ENCODE data around the gene ATP6V0A1.

Gene ATP6V0A1

GRCh38 chr17:42429726-42430447, 28.8 kb upstream of the ATP6V0A1 start:
- intact Hi-C loops (cut with DNase I; ENCODE audit: low total_unique reads) = loop anchor here (5.0 kb wide), 1 partner anchor 82 kb away; no protein-coding TSS in a partner anchor
- DNase-seq = no peak
- H3K27ac ChIP-seq = no peak overlapping the region
- no peaks in the 10 kb centered on the region for H3K9me3 ChIP-seq
- H3K4me3 ChIP-seq = no peak overlapping the region
- H3K27me3 ChIP-seq = no peaks in the 10 kb centered on the region
- no peaks in the 10 kb centered on the region for H3K36me3 ChIP-seq
- TF ChIP-seq CTCF (IDR thresholded peaks at IDR 0.05) = no peak
- peaks cover 0 to 20% (median 8%) of the 10 kb centered on the region in 4 donors for H3K4me1 ChIP-seq

DNA sequence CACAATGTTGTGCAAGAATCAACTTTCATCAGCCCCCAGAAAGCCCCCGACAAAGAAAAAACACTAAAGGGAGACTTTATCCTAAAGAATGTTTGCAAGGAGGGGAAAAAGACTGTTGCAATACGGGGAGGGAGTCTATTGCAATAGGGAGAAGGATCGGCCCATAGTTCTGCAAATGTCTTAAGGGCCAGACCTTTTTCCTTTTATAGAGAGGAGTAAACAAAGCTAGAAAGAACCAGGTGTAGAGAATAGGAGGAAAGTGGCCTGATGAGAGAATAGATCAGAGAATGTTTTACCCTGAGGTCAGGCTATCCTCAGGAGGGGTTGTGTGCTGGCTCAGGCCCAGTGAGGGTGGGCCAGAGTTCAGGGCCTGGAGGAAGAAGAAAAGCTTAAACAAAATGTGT, 26.9 kb upstream of the ATP6V0A1 start:
- Histone ChIP-seq H3K27ac (no peak overlapping the region), H3K27me3 (no peaks in the 10 kb centered on the region), H3K9me3 (no peaks in the 10 kb centered on the region), H3K4me1 (peaks cover 0 to 23% (median 8%) of the 10 kb centered on the region in 4 donors), H3K36me3 (no peaks in the 10 kb centered on the region), H3K4me3 (no peak overlapping the region)
- intact Hi-C loops (cut with DNase I; ENCODE audit: low total_unique reads) = no loop called here
- no peak for TF ChIP-seq CTCF (IDR thresholded peaks at IDR 0.05)
- no peak for DNase-seq

DNA sequence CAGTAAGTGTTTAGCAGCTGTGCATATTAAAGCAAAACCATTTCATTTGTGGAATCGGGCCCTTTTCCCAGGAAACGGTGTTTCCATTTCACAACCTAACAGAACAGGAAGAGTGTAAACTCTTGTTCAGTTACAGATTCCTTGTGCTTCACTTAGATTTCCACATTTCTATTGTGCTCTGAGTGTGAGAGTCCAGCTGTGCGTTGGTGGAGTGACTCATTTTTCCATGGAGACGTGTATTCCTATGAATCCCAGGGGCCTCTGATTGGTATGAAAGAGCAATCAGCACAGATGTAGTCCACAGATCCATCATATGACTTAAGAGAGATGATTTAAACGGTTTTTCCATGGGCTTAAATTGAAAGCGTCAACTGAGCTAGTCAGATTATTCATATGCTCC, 22.3 kb upstream of the ATP6V0A1 start:
- peak overlapping the region; percentile 68 to 70 for H3K27ac ChIP-seq
- H3K4me3 ChIP-seq = no peak overlapping the region
- no peaks in the 10 kb centered on the region for H3K36me3 ChIP-seq
- intact Hi-C loops (cut with DNase I; ENCODE audit: low total_unique reads) = no loop called here
- no peaks in the 10 kb centered on the region for H3K27me3 ChIP-seq
- peaks cover 0 to 14% (median 2%) of the 10 kb centered on the region in 4 donors for H3K4me1 ChIP-seq
- DNase-seq = peak; percentile 74 to 75
- H3K9me3 ChIP-seq = no peaks in the 10 kb centered on the region
- no peak for TF ChIP-seq CTCF (IDR thresholded peaks at IDR 0.05)

GRCh38 chr17:42438600-42439567, 19.8 kb upstream of the ATP6V0A1 start:
- Histone ChIP-seq H3K27ac (no peak overlapping the region), H3K36me3 (no peaks in the 10 kb centered on the region), H3K9me3 (no peaks in the 10 kb centered on the region), H3K4me3 (no peak overlapping the region), H3K4me1 (peaks cover 0 to 14% (median 2%) of the 10 kb centered on the region in 4 donors), H3K27me3 (no peaks in the 10 kb centered on the region)
- intact Hi-C loops (cut with DNase I; ENCODE audit: low total_unique reads) = no loop called here
- peak in 1 of 2 experiments; percentile 19 for TF ChIP-seq CTCF (IDR thresholded peaks at IDR 0.05)
- DNase-seq = no peak

DNA sequence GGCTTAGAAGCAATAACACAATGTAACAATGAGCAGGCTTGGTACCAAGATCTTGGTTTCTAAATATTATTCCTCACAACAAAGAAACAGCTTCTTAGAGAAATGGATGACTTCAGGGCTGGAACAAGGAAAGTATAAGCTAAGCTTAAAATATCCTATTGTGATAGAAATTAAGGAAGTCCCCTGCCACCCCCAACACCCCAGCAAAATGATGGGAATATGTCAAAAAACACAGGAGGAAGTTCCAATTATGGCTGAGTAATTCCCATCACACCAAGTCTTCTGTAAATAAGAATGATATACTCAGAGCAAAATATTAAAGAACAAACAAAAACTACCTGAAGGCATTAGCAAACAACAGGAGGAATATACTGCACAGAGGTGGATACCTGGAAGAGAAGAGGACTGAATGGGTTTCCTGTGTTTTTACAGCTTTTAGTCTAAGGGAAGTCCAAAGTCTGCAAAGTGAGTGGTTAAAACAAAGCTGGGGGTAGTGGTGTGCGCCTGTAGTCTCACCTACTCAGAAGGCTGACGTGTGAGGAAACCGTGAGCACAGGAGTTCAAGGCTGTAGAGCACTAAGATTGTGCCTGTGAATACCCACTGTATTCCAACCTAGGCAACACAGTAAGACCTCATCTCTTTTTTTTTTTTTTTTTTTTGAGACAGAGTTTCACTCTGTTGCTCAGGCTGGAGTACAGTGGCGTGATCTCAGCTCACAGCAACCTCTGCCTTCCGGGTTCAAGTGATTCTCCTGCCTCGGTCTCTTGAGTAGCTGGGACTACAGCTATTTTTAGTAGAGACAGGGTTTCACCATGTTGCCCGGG, 17.1 kb upstream of the ATP6V0A1 start:
- no peak for TF ChIP-seq CTCF (IDR thresholded peaks at IDR 0.05)
- no peak overlapping the region for H3K27ac ChIP-seq

More for the DNA sequence above, 17.1 kb upstream of the ATP6V0A1 start:
- DNase-seq = no peak
- Histone ChIP-seq H3K4me3 (no peak overlapping the region), H3K36me3 (no peaks in the 10 kb centered on the region), H3K9me3 (no peaks in the 10 kb centered on the region), H3K4me1 (peaks cover 0 to 5% (median 2%) of the 10 kb centered on the region in 4 donors), H3K27me3 (no peaks in the 10 kb centered on the region)
- intact Hi-C loops (cut with DNase I; ENCODE audit: low total_unique reads) = no loop called here

All from tibial artery (tissue), 4 donors.